HG03108 (cell line): Measurements from ENCODE around the gene APBA3.

Experiments used
- ATAC-seq: cut with Tn5 transposase; IDR thresholded peaks from one replicate; pipeline ENCODE4 v1.9.1; 2021; ENCODE audit warnings: moderate library complexity; ENCODE audit not compliant: unreplicated experiment

The APBA3 gene

DNA sequence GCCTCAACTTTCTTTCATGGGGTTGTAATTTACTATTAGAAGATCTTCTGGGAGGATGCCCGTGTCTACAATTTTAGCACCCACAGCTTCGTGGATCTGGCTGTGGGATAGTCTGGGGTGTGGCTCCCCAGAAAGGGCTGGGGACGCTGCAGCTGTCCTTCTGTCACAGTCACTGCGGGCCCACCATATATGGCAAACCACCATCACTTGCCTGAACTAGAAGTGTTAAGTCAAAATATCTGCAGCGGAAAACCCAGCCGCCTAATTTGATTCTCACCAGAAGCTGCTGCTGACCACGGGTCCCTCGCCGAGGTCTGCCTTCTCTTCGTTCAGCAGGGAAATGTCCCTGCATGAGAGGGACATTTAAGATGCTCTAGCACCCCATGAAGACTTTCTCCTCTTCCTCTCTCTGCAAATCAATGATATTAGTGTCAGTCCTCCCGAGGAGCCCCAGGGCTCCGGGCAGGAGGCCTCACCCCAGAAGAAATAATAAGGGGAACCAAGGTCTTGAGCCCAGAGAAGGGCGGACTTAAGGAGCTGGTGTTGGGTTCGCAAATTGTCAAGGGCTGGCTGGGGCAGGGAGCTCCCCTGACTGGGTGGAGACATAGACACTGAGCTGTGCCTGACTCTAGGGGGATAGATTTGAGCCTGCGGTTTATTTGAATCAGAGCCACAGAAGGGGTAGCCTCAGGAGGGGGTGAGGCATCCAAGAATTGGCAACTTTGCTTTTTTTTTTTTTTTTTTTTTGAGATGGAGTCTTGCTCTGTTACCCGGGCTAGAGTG, 27.7 kb upstream of the APBA3 start:
- ATAC-seq: no peak

DNA sequence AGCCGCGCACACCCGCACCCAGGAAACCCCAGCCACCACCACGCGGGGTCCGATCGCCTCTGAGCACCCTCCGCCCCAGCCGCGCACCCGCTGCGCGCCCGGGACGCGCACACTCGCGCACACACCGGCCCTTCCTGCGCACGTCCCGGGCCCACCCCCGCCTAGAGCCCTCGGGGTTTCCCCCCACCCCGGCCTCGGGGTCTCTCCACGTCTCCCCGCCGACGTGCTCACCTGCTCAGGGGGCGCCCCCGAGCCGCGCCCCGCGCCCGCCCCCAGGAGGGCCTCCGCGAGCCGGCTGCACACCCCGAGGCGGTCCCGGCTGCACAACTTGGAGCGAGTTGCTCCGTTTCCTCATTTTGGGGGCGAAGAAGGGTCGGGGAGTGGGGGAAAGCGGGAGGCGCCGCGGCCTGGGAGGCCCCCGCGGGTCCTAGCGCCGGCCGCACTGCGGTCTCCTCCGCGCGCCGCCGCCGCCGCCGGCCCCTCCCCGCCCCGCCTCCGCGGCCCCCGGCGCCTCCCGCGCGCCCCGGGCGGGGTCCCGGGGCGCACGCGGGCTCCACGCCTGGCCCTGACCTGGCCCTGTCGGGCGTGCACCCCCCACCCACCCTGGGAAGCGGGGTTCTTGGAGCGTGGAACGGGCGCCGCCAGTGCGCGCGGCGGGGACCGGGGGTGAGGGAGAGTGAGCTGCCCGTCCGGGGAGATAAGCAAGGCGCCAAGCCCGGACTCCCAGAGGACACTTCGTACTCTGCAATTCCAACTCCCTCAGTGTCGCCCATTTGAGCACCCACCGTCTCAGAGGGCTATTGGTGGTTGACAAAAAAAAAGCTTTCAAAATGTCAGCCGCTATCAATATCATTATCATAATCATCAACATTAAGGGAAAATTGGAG, 24.7 kb upstream of the APBA3 start, which contains the start of gene MATK:
MATK (minus strand) TSS at position 444 of the 887 bp plus-strand sequence. CDS start 1,246 bp downstream, outside the sequence.
- no peak for ATAC-seq

DNA sequence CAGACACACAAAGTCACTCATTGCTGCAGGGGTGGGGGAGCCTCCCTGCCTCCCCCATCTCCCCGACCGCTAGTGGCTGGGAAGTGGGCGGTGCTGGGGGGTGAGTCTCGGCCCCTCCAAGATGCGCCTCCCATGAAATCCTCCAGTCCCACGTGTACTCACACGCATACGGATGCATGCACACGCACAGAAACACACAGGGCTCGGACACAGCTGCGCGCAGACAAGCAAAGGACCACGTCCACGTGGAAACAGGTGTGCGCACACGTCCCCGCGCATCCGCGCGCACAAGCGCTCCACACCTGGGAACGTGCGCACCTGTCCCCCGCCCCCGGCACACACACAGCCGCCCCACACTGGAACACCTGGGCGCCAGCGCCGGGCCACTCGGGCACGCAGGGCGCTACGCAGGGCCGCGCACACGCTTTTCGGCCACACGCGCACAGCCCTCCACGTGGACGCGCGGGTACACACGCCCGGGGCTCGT, 24.0 kb upstream of the APBA3 start:
- no peak for ATAC-seq

DNA sequence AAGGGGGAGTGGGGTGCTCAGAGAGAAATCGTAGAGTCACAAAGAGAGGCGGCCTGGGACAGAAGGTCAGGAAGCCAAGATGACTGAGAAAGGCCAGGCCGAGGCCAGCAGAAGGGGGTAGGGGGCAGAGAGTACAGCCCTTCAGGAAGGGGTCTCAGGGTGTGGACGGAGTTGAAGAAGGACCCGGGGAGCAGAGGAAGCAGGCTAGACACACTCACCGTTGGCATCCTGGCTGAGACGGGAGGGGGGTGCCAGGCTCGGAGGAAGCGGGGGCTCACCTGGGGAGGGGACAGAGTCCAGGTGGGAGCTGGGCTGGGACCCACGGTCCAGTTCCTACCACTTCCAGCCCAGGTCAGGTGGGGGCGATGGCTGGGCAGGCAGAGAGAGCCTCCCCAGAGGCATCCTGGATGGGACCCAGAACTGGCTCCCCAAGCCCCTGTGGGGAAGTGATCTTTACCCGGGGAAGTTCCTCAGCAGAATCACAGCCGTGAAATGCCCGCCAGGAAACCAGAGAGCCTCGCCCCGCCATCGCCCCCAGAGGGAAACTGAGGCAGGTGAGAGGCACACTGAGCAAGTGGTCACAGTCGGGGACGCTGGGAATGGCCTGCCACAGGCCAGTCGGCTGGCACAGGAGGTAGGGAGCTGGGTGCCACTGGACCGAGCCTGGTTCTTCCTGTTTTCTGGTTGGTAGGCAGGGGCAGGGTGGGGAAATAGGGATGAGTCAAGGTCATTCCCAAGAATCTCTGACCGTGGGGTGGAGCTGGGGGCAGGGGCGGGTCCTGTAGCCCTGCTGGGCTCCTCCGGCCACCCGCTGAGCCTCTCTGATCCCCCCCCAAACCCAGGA, 23.3 kb upstream of the APBA3 start:
- no peak for ATAC-seq

DNA sequence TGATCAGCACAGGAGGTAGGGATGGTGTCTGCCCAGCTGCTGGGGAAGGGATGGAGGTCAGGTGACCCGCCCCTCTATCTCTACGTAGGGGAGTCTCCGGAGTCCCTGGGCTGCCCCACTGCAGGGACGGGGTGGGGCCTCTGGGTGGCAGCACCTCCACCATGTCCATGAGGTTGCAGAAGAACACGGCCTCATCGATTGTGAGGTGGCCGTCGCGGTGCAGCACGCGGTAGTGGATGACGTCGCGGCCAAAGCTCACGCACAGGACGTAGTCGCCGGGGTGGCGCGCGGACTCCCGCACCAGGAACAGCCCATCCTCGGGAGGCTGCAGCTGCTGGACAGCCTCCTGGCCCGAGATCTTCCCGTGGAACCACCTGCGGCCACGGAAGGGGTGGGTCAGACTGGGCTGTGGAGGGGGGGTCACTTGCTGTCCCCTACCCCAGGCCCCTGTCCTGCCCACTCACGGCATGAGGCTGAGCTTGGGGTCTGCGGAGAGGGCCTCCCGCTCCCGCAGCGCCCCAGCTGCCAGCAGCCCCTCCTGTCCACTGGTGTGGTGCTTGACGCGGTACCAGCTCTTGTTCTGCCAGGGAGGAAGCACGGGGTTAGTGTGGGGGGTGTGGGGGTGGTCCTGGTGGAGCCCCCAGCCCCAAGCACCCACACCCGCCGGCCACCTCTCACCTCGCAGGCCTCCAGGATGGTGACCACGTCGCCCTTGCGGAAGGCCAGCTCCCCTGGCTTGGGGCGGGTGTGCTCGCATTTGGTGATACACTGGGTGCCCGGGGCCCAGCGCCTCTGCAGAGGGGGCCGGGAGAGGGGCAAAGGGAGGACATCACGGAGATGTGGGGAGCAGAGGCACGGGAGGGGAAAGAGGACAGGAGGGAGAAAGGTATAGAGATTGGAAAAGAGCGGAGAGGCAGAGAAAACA, 22.4 kb upstream of the APBA3 start:
- ATAC-seq: no peak

DNA sequence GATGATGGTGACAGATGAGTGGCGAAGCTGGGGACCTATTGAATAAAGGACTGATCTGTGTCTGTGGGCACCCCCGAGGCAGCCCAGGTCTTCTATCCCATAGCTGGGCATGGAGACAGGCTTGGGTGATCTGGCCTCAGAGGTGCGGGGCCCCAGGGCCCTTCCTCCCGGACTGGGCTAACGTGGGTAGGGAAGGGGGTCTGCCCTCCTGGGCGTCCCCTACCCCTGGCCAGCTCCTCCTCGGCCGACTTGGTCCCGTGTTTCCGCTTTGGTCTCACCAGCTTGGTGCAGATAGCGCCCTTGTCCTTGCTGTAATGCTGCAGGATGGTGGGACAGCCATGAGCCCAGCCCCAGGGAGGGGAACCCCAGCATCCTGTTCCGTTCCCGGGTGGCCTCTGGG, 21.4 kb upstream of the APBA3 start:
- no peak for ATAC-seq

DNA sequence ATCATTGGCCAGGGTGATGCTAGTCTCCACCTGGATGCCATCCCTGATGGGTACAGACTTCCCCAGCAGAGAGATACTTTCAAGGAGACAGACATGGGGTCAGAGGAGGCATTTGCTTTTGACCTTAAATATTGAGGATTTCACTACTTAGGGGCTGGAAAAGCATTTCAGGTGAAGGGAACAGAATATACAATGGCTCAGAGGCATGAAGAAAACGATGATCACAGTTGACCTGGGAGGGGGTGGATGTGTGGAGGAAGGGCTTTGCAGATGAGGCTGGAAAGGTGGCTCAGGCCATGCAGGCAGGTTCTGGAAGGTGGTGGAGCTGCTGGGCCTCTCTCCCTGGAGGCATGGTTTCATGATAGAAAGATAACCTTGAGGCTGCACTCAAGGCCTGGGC, 20.8 kb upstream of the APBA3 start:
- ATAC-seq: no peak

DNA sequence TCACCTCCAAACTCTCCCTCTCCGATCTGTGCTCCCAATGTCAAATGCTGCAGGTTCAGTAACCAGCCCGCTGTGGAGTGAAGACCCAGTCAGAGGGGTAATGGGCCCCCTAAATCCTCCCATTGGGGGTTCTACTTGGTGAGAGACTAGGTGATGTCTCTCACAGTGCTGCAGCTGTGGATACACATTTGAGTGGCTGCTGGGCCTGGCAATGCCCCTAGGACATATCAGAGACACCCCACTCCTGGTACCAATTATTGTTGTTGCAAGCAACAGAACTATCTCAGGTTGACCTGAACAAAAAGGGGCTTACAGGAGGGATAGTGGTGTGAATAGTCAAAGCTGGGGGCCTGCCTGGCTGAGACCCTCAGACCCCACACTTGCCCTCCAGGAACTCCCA, 20.1 kb upstream of the APBA3 start:
- no peak for ATAC-seq

DNA sequence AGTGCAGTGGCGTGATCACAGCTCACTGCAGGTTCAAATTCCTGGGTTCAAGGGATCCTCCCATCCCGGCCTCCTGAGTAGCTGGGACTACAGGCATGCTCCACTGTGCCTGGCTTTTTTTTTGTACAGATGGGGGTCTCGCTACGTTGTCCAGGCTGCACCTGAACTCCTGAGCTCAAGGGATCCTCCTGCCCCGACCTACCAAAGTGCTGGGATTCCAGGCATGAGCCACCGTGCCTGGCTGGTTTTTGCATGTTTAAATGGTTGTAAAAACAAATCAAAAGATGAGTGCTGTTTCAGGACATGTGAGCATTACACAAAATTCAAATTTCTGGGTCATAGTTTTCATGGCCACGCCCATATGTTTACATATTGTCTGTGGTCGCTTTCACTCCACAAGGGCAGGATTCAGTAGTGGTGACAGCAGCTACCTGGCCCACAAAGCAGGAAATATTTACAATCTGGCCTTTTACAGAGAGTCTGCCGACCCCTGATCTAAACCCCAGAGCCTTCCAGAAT, 19.4 kb upstream of the APBA3 start:
- ATAC-seq: no peak

DNA sequence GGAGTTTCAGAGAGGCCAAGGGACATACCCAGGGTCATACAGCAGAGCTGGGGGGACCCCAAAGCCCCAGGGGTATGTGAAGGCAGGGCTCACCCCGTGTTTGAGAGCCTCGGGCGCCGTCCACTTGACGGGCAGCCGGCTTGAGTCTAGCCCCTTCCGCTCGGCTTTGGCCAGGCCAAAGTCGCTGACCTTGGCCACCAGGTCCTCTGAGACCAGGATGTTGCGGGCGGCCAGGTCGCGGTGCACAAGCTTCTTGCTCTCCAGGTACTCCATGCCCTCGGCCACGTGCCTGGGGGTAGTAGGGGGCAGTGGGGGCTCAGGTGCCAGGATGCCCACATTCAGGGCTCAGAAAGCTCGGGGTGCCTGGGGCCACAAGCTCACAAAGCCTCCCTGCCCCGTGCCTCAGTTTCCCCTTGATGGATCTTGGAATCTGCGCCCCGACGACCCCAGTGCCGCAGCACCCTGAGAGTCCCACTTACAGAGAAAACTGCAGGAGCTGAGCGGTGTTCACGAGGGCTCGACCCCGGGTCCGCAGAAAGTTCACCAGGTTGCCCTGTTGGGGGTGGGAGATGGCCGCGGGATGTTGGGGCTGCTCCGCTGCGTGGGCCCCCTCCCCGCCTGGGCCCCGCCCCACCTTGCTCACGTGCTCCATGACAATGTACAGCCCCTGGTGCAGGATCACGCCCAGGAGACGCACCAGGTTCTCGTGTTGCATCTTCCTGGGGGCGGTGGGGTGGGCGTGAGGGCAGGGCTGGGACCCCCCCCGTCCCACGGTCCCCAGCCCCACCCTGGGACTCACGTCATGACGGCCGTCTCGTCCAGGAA, 17.6 kb upstream of the APBA3 start:
- ATAC-seq: no peak

DNA sequence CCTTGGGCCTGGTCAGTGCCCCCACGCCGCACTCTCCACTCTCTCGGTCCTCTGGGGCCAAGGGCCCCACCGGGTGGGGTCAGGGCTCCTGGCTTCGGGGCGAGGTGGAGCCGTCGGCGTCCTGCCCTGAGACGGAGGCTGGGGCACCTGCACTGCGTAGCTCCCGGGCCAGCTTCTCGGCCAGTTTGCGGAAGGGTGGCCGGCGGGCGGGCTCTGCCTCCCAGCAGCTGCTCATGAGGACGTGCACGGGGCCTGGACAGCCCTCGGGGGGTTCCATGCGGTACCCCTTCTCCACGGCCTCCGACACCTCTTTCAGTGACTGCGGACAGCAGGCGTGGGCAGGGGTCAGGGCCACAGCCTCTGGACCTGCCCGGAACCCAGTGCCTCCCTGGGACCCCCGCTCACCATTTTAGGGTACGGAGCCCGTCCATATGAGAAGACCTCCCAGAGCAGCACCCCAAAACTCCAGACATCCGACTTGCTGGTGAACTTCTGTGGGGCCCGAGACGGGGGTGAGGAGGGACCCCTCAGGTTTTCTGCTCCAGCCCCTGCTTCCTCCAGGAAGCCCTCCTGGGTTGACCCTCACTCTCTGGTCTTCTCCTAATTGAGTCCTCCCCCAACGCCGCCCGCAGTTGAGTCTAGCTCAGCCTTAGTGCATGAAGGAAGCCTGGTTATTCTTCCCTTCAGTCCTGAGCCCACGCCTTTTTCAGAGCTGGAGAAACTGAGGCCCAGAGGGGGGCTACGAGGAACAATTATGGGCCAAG, 16.8 kb upstream of the APBA3 start:
- no peak for ATAC-seq

DNA sequence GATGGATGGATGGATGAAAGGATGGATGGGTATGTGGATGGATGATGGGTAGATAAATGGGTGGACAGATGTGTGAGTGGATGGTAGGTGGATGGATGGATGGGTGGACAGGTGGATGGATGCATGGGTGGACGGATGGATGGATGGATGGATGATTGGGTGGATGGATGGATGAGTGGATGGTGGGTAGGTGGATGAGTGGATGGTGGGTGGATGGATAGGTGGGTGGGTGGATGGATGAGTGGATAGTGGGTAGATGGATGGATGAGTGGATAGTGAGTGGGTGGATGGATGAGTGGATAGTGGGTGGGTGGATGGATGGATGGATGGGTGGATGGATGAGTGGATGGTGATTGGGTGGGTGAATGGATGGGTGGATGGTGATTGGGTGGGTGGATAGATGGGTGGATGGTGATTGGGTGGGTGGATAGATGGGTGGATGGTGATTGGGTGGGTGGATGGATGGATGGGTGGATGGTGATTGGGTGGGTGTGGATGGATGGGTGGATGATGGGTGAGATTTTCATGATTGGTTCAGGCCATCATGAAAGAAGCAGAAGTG, 15.1 kb upstream of the APBA3 start:
- ATAC-seq: no peak

DNA sequence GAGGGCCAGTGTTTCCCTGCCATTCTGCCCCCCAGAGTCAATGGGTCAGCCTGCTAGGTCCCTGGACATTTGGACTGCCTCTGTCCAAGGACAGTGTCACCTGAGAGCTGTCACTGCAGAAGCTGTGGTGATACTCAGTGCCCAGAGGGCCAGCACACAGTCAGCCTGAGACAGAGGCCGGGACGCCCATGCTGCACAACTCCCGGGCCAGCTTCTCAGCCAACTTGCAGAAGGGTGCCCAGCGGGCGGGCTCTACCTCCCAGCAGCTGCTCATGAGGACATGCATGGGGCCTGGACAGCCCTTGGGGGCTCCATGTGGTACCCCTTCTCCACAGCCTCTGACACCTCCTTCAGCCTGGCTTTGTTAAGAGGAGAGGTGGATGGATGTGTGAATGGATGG, 14.3 kb upstream of the APBA3 start:
- ATAC-seq: no peak

DNA sequence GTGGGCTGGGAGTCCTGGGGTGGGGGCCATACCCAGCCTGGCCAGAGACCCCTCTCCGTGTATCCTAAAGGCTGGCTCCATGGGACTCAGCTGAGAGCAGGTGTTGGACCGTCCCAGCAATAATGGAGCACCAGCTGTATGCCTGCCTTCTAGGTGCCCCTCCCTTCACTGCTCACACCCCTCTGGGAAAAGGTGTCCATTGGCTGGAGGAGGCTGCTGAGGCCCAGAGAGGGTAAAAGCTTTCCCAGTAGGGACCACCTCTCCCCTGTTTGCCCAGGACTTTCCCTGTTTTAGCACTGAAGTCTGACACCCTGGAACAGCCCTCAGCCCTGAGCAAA, 13.9 kb upstream of the APBA3 start:
- ATAC-seq: no peak

DNA sequence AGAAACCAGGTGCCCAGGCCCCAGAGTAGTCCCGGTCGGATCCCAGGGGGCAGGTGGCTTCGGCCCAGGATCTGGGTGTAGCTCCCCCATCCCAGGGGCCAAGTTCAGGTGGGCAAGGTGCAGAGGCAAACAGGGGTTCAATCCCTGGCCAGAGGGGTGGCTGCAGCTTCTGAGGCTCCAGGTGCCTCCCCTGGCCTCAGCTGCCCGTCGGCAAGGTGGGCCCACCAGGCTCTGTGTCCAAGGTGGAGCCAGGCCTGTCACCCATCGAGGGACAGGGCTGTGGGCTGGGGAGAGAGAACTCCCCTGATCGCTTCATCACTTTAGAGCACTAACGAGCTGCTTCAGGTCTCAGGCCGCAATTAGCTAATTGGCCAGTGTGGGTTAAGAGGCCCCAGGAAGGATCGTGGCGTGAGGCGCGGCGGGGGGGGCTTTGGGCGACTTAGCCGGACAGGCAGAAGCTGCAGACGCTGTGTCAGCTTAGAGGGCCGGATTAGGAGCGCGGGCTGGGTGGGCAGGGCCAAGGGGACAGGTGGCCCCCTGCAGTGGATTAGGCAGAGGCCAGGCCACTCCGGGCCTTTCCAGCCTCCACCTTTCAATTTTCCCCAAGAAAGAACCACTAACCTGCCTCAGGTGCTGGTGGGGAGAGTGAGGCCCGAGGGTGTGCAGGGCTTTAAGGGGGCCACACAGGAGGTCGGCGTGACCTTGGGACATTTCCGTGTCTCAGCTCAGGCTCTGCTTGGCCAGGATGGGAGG, 13.3 kb upstream of the APBA3 start:
- no peak for ATAC-seq

DNA sequence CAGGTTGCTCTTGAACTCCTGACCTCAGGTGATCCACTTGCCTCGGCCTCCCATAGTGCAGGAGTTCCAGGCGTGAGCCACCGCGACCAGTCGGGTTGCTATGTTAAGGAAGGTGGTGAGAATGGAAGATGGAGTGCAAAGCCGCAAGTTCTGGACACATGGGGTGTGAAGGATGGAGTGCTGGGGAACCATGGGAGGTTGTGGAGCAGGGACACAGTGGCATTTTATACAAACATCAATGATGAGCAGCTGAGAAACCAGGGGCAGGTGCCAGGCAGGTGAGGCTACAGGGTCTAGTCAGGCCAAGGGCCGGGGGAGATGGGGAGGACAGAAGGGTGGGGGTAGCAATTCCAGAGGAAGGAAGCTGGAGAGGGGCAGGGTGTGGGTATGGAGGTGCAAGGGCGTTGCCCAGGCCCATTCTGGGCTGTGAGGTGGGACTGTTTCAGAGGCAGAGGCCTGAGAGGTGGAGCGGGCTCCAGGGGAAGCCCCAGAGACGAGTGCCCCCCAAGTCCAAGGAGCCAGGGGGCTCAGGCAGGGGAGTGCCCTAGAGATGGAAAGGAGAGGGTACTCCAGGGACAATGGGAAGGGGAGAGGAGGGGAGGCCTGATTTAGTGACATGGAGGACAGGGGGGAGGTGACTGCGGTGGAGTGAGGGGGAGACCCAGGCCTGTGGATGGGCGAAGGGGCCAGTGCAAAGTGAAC, 12.5 kb upstream of the APBA3 start:
- ATAC-seq: no peak
